Measurements from ENCODE around the gene FXN.

DNA sequence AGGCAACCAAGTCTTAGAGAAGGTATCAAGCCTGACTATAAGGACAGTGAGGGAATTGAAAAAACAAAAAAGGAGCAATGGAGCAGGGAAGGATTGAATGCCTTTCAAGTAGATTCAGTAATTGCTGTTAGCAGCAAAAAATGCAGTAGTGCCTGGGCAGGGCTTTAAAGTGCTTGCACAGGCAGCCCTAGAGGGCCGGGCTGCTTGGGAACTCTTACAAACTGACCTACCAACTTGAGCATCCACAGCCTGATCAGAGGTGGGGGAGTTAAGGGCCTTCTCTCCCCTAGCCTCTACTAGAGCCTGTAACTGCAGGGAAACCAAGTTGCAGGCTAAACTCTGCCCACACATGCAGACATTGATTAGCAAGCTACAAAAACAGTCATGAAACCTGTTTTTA, 19.4 kb downstream of the FXN start:
- TF ChIP-seq, protein P1, sequence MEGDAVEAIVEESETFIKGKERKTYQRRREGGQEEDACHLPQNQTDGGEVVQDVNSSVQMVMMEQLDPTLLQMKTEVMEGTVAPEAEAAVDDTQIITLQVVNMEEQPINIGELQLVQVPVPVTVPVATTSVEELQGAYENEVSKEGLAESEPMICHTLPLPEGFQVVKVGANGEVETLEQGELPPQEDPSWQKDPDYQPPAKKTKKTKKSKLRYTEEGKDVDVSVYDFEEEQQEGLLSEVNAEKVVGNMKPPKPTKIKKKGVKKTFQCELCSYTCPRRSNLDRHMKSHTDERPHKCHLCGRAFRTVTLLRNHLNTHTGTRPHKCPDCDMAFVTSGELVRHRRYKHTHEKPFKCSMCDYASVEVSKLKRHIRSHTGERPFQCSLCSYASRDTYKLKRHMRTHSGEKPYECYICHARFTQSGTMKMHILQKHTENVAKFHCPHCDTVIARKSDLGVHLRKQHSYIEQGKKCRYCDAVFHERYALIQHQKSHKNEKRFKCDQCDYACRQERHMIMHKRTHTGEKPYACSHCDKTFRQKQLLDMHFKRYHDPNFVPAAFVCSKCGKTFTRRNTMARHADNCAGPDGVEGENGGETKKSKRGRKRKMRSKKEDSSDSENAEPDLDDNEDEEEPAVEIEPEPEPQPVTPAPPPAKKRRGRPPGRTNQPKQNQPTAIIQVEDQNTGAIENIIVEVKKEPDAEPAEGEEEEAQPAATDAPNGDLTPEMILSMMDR (IDR thresholded peaks at IDR 0.05; ENCODE audit: low read length) = no peak
- TF ChIP-seq EZH2 (optimal IDR thresholded peaks at IDR 0.05; ENCODE audit: low read depth, low read length) = no peak

Data from MM.1S (cell line).